GM19467 (cell line): Measurements from ENCODE around the gene ALLC.

Experiments
- ATAC-seq: cut with Tn5 transposase; IDR thresholded peaks from one replicate; pipeline ENCODE4 v1.9.1; 2021; ENCODE audit warnings: mild to moderate bottlenecking, moderate library complexity; ENCODE audit not compliant: unreplicated experiment

The ALLC gene

GRCh38 chr2:3639015-3639630 lies 18.9 kb upstream of the ALLC start:
- no peak for ATAC-seq

GRCh38 chr2:3639653-3640052 lies 18.3 kb upstream of the ALLC start:
- ATAC-seq: no peak

- ATAC-seq: no peak
These were observed 16.8 kb upstream of the ALLC start for GRCh38 chr2:3641181-3641580.

- no peak for ATAC-seq
These were observed 16.1 kb upstream of the ALLC start for GRCh38 chr2:3641841-3642421.

- ATAC-seq: no peak
These were observed 15.3 kb upstream of the ALLC start for GRCh38 chr2:3642521-3643215.

GRCh38 chr2:3643371-3644245 lies 14.4 kb upstream of the ALLC start:
- no peak for ATAC-seq

GRCh38 chr2:3644246-3644525 lies 13.8 kb upstream of the ALLC start:
- peak; percentile 74 for ATAC-seq

- ATAC-seq: no peak
These were observed 13.0 kb upstream of the ALLC start for GRCh38 chr2:3644891-3645605.

GRCh38 chr2:3645745-3646389 lies 12.1 kb upstream of the ALLC start:
- ATAC-seq: no peak

GRCh38 chr2:3646446-3646845 lies 11.6 kb upstream of the ALLC start:
- no peak for ATAC-seq

GRCh38 chr2:3647246-3647645 lies 10.8 kb upstream of the ALLC start:
- no peak for ATAC-seq

- no peak for ATAC-seq
These were observed 10.0 kb upstream of the ALLC start for GRCh38 chr2:3647831-3648651.

GRCh38 chr2:3648652-3649177 lies 9.3 kb upstream of the ALLC start:
- ATAC-seq: no peak

GRCh38 chr2:3649581-3649980 lies 8.4 kb upstream of the ALLC start:
- ATAC-seq: no peak

- ATAC-seq: no peak
These were observed 7.7 kb upstream of the ALLC start for GRCh38 chr2:3650140-3650920.

GRCh38 chr2:3651691-3652648 lies 6.0 kb upstream of the ALLC start:
- peak; percentile 88 for ATAC-seq

GRCh38 chr2:3652896-3653625 lies 4.9 kb upstream of the ALLC start:
- ATAC-seq: no peak
